HL-60 (cell line): ENCODE results near the gene NR4A2.

Experiments
- CTCF ChIP-seq: IDR thresholded peaks from one replicate; pipeline ENCODE4 v1.5.1; 2011; ENCODE audit warnings: low read length, control low read depth, inconsistent platforms; ENCODE audit not compliant: insufficient read depth
- REST ChIP-seq: IDR thresholded peaks from 2 replicates; pipeline ENCODE4 v1.6.1; 2012; ENCODE audit warnings: low read depth; ENCODE audit not compliant: insufficient replicate concordance

- TF ChIP-seq CTCF (no peak), REST (no peak)
Measured at GRCh38 chr2:156379714-156380113, 47.2 kb upstream of the NR4A2 start.
